ENCODE measurements around the gene SORCS3. TPM values are rescaled to one million over a fixed set of nuclear protein-coding genes. Genes with fewer than 3 reads are reported as not detected.

Gene SORCS3
- total RNA-seq, 1 experiment from 2014 or later, result not detected

DNA sequence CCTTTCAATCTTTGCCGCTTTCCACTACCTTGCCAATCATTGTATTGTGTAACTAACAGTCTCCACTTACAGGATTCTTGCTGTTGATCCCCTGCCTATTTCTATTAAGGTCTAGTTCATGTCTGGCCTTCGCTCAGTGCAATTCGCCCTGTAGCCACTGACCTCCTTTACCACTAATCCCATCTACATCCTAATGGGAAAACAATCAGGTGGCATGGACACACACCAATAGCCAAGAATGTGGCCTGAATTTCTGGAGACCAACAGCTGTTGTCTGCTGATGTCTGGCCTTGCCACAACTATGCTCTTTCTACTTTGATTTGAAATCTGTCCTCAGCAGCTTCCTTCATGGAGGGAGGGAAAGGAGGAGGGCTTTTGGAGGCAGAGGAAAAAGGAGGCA, 546.2 kb downstream of the SORCS3 start:
- POLR2A ChIA-PET, result no interaction called here
- H3K36me3 ChIP-seq (ENCODE audit: control insufficient read depth in 1 of 2, insufficient read depth in 2 of 2, low read length in 2 of 2), result no peaks in the 10 kb centered on the region

DNA sequence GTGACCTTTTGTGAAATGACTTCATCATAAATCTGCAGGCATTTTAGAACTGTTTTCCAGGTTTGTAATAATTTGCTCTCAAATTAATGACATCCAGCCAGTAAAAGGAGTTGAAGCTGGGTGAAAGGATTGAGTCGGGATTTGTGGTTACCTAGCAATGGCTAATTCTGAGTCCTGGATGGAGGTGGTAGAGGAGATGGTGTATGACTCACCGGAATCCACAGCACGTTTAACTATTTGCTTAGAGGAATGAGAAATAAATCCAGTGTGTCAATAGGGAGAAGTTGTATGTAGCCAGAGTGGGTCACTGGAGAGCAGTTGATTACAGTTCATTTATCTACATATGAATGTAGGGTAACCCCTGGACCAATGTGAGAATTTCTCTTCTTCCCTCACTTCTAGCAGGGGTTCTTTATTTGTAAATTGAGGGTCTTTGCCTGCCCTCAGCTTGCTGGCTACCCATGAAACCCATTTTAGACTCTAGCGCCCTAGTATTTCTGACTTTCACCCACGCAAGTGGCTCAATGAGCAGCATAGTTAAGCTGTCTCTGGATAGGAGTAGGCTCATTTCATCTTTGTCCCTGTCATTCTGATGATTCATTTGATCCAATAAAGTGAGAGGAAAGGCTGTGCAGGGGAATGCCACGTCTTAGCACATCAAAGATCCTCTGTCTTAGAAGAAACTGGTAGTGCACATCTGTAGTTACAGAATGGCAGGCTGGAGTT, 547.8 kb downstream of the SORCS3 start:
- ATAC-seq (no peak), DNase-seq (ENCODE audit: low read depth, low spot score) (no peak)
- Histone ChIP-seq H3K4me1 (ENCODE audit: control insufficient read depth in 1 of 2, insufficient read depth in 2 of 2, low read length in 2 of 2) (no peaks in the 10 kb centered on the region), H2AFZ (ENCODE audit: low read depth, low read length, poor library complexity, severe bottlenecking) (no peak overlapping the region), H3K4me3 (replicated peaks in 1 of 2; ENCODE audit: low read depth in 1 of 2, low read length in 2 of 2) (no peak overlapping the region), H3K9ac (ENCODE audit: low read length) (no peak overlapping the region), H3K36me3 (ENCODE audit: control insufficient read depth in 1 of 2, insufficient read depth in 2 of 2, low read length in 2 of 2) (no peaks in the 10 kb centered on the region), H3K27ac (ENCODE audit: low read depth, low read length) (no peak overlapping the region), H3K4me2 (ENCODE audit: low read length) (no peak overlapping the region), H4K20me1 (ENCODE audit: insufficient read depth) (no peaks in the 10 kb centered on the region), H3K9me3 (ENCODE audit: control insufficient read depth in 1 of 2, insufficient read depth in 1 of 2, low read depth in 1 of 2, low read length in 2 of 2) (peaks cover 0 to 3% of the 10 kb centered on the region in 2 experiments; a peak in 1 of 4 replicates), H3K79me2 (ENCODE audit: insufficient read depth, low read length) (no peaks in the 10 kb centered on the region), H3K27me3 (ENCODE audit: insufficient read depth, low read length) (no peaks in the 10 kb centered on the region), H3K9me2 (ENCODE audit: insufficient read depth) (no peaks in the 10 kb centered on the region)
- BruUV-seq (replicated peaks), result no TSS peak
- ChIA-PET RAD21 (ENCODE audit: low non-redundant PET in 1 of 2, low total read pairs in 2 of 2, uncharacterized antibody in 2 of 2, unreplicated experiment in 2 of 2) (no interaction called here), POLR2A (no interaction called here), CTCF (no interaction called here)
- intact Hi-C loops (cut with micrococcal nuclease), result no loop called here
- TF ChIP-seq EZH2phosphoT487 (IDR thresholded peaks at IDR 0.05; ENCODE audit: borderline replicate concordance) (no peak), ELF1 (IDR thresholded peaks at IDR 0.05; ENCODE audit: borderline replicate concordance, low read depth) (no peak), SP1 (IDR thresholded peaks at IDR 0.05; ENCODE audit: low read depth) (no peak), EGR1 (IDR thresholded peaks at IDR 0.05; ENCODE audit: low read depth) (no peak), FOSL1 (IDR thresholded peaks at IDR 0.05; ENCODE audit: low read depth) (no peak), POLR2A (IDR thresholded peaks at IDR 0.05; ENCODE audit: borderline replicate concordance, extremely low read depth, insufficient read depth, insufficient read length) (no peak), SIN3A (IDR thresholded peaks at IDR 0.05; ENCODE audit: low read depth) (no peak), CBX3 (IDR thresholded peaks at IDR 0.05; ENCODE audit: low read depth) (no peak), ZFX (IDR thresholded peaks at IDR 0.05) (no peak), CEBPB (IDR thresholded peaks at IDR 0.05; ENCODE audit: low read depth) (no peak), ZNF274 (IDR thresholded peaks at IDR 0.05; ENCODE audit: low read depth, low read length) (no peak)
- TF ChIP-seq, protein P1, sequence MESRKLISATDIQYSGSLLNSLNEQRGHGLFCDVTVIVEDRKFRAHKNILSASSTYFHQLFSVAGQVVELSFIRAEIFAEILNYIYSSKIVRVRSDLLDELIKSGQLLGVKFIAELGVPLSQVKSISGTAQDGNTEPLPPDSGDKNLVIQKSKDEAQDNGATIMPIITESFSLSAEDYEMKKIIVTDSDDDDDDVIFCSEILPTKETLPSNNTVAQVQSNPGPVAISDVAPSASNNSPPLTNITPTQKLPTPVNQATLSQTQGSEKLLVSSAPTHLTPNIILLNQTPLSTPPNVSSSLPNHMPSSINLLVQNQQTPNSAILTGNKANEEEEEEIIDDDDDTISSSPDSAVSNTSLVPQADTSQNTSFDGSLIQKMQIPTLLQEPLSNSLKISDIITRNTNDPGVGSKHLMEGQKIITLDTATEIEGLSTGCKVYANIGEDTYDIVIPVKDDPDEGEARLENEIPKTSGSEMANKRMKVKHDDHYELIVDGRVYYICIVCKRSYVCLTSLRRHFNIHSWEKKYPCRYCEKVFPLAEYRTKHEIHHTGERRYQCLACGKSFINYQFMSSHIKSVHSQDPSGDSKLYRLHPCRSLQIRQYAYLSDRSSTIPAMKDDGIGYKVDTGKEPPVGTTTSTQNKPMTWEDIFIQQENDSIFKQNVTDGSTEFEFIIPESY (IDR thresholded peaks at IDR 0.05; ENCODE audit: extremely low read depth, insufficient replicate concordance, low read length), result no peak
- TF ChIP-seq, protein P2, sequence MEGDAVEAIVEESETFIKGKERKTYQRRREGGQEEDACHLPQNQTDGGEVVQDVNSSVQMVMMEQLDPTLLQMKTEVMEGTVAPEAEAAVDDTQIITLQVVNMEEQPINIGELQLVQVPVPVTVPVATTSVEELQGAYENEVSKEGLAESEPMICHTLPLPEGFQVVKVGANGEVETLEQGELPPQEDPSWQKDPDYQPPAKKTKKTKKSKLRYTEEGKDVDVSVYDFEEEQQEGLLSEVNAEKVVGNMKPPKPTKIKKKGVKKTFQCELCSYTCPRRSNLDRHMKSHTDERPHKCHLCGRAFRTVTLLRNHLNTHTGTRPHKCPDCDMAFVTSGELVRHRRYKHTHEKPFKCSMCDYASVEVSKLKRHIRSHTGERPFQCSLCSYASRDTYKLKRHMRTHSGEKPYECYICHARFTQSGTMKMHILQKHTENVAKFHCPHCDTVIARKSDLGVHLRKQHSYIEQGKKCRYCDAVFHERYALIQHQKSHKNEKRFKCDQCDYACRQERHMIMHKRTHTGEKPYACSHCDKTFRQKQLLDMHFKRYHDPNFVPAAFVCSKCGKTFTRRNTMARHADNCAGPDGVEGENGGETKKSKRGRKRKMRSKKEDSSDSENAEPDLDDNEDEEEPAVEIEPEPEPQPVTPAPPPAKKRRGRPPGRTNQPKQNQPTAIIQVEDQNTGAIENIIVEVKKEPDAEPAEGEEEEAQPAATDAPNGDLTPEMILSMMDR (IDR thresholded peaks at IDR 0.05 in 2 of 3, conservative IDR thresholded peaks at IDR 0.05 in 1 of 3; ENCODE audit: borderline replicate concordance in 1 of 3, insufficient read depth in 1 of 3, low read depth in 2 of 3, low read length in 2 of 3), result no peak

More for the DNA sequence above, 546.2 kb downstream of the SORCS3 start:
- Histone ChIP-seq H3K27ac (ENCODE audit: low read depth, low read length) (no peak overlapping the region), H3K9me3 (ENCODE audit: control insufficient read depth in 1 of 2, insufficient read depth in 1 of 2, low read depth in 1 of 2, low read length in 2 of 2) (no peaks in the 10 kb centered on the region; a peak in 1 of 4 replicates), H3K79me2 (ENCODE audit: insufficient read depth, low read length) (no peaks in the 10 kb centered on the region), H3K4me3 (replicated peaks in 1 of 2; ENCODE audit: low read depth in 1 of 2, low read length in 2 of 2) (no peak overlapping the region), H2AFZ (ENCODE audit: low read depth, low read length, poor library complexity, severe bottlenecking) (no peak overlapping the region), H3K9ac (ENCODE audit: low read length) (no peak overlapping the region), H4K20me1 (ENCODE audit: insufficient read depth) (no peaks in the 10 kb centered on the region), H3K4me2 (ENCODE audit: low read length) (no peak overlapping the region), H3K9me2 (ENCODE audit: insufficient read depth) (no peaks in the 10 kb centered on the region), H3K4me1 (ENCODE audit: control insufficient read depth in 1 of 2, insufficient read depth in 2 of 2, low read length in 2 of 2) (no peaks in the 10 kb centered on the region), H3K27me3 (ENCODE audit: insufficient read depth, low read length) (no peaks in the 10 kb centered on the region)
- no TSS peak for BruUV-seq (replicated peaks)
- ATAC-seq (no peak), DNase-seq (ENCODE audit: low read depth, low spot score) (no peak)
- intact Hi-C loops (cut with micrococcal nuclease), result no loop called here
- ChIA-PET CTCF (no interaction called here), RAD21 (ENCODE audit: low non-redundant PET in 1 of 2, low total read pairs in 2 of 2, uncharacterized antibody in 2 of 2, unreplicated experiment in 2 of 2) (no interaction called here)
- no peak for TF ChIP-seq JUND (IDR thresholded peaks at IDR 0.05)
